ENCODE data around the gene G3BP1. TPM values are rescaled to one million over a fixed set of nuclear protein-coding genes. Genes with fewer than 3 reads are reported as not detected.
"Not testable (repeated sequence)": the region's sequence is repeated elsewhere in the genome, so short reads cannot be mapped to it uniquely, and the experiment has no call there.

Gene G3BP1
- total and polyA plus RNA-seq, 5 donors, result 25.5 to 121 (median 111) TPM

DNA sequence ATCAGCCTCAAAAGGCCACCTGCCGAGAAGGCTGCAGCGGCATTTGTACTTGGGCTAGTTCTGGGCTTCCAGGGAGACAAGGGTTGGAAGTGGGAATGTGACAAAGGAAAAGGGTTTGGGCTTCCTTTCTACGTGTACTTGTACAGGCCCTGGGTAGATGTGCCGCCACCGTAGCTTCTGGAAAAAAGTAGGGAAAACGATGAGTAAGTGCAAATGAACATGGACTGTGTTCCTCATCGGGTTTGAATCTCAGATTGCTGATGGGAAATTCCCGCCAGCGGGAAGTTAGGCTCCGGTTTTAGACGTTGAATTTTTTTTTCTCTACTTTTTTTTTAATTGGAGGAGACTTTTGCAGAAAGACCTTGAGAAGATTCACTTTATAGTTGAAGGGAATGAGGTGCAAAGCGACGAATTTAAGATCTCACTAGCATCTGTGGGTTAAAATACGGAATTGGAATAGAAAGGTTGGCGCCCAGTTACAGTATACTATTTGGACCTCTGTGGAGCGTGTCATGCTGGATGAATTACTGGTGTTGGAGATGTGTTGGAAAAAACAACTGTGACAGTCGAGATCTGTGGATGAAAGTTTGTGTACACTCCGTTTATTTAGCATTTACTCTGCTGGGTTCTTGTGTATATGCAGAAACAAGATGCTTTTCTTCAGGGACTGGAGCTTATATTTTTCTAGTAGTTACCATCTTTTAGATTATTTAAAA lies 1.2 kb downstream of the G3BP1 start:
- Histone ChIP-seq H3K27ac (ENCODE audit: low read length) (peak overlapping the region; percentile 95), H3K27me3 (ENCODE audit: control insufficient read depth, insufficient read depth) (no peaks in the 10 kb centered on the region), H3K4me3 (ENCODE audit: low read length) (peak overlapping the region; percentile 83), H3K9me3 (ENCODE audit: control insufficient read depth, low read length) (no peaks in the 10 kb centered on the region), H3K4me1 (ENCODE audit: control insufficient read depth, insufficient read depth, low read length) (peaks cover 5% of the 10 kb centered on the region)
- no peak for DNase-seq
- intact Hi-C loops (cut with DNase I), result no loop called here
- ATAC-seq, result no peak
- WGBS, result under 1% methylated on average over 18 of the region's 18 CpGs

DNA sequence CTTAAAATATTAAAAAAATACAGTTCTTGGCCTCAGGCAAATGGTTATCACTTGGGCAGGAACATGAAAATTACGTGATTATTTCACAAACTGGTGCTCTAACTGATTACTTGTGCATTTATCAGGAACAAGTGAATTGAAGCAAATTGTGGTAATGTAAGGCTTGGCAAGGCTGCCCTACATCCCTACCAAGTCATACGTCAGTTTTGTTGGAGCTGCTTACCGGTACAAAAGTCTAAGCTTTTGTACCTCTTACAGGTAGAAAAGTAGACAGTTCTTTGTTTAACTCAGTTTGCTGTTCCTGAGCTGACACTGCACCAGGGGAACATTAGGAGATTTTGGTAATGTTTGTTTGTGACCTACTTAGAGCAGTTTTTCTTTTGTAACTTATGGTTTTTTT lies 2.2 kb downstream of the G3BP1 start:
- Histone ChIP-seq H3K27ac (ENCODE audit: low read length) (no peak overlapping the region), H3K4me1 (ENCODE audit: control insufficient read depth, insufficient read depth, low read length) (peaks cover 6% of the 10 kb centered on the region)
- WGBS, result 4% methylated on average over 3 of the region's 3 CpGs

GRCh38 chr5:151775025-151775606 lies 3.4 kb downstream of the G3BP1 start:
- H3K4me1 ChIP-seq (ENCODE audit: control insufficient read depth, insufficient read depth, low read length), result peaks cover 6% of the 10 kb centered on the region
- H3K9me3 ChIP-seq (ENCODE audit: control insufficient read depth, low read length), result no peaks in the 10 kb centered on the region
- ATAC-seq, result no peak
- no peak overlapping the region for H3K27ac ChIP-seq (ENCODE audit: low read length)
- H3K4me3 ChIP-seq (ENCODE audit: low read length), result no peak overlapping the region
- intact Hi-C loops (cut with DNase I), result no loop called here
- 42% methylated on average over 3 of the region's 3 CpGs for WGBS
- no peaks in the 10 kb centered on the region for H3K27me3 ChIP-seq (ENCODE audit: control insufficient read depth, insufficient read depth)
- DNase-seq, result no peak

More for the DNA sequence above, 2.2 kb downstream of the G3BP1 start:
- no peak for ATAC-seq
- no peaks in the 10 kb centered on the region for H3K27me3 ChIP-seq (ENCODE audit: control insufficient read depth, insufficient read depth)
- DNase-seq, result no peak
- intact Hi-C loops (cut with DNase I), result no loop called here
- H3K9me3 ChIP-seq (ENCODE audit: control insufficient read depth, low read length), result no peaks in the 10 kb centered on the region
- H3K4me3 ChIP-seq (ENCODE audit: low read length), result peak overlapping the region; percentile 83

DNA sequence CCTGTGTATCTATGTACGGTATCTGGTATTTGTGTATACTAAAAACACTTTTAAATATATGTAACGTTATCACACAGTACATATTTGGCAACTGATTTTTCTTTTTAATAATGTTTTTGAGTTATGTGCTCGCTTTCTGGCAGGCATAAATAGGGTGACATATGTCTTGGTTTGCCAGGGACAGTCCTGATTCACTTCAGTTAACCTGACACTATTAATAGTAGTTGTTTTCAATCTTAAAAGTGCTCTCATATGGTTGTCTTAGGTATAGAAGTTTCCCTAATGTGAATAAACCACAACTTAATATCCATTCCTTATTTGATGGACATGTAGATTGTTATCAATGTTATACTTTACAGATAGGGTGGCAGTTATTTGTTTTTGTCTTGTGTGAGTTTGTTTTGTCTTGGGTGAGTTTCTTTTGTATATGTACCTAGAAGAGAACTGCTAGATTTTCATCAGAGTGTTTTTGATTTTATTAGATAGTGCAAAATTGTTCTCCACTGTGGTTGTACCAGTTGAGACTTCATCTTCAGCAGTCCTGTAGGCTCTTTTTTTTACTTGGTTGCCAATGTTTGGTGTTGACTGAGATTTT lies 7.9 kb downstream of the G3BP1 start:
- H3K9me3 ChIP-seq (ENCODE audit: control insufficient read depth, low read length), result no peaks in the 10 kb centered on the region
- ATAC-seq (no peak), DNase-seq (no peak)
- no peaks in the 10 kb centered on the region for H3K27me3 ChIP-seq (ENCODE audit: control insufficient read depth, insufficient read depth)
- whole genome bisulfite sequencing, result 61% methylated on average over 3 of the region's 3 CpGs
- no peak overlapping the region for H3K27ac ChIP-seq (ENCODE audit: low read length)
- H3K4me3 ChIP-seq (ENCODE audit: low read length), result no peak overlapping the region
- intact Hi-C loops (cut with DNase I), result no loop called here
- peaks cover 12% of the 10 kb centered on the region for H3K4me1 ChIP-seq (ENCODE audit: control insufficient read depth, insufficient read depth, low read length)

GRCh38 chr5:151780348-151780747 lies 8.6 kb downstream of the G3BP1 start:
- Histone ChIP-seq H3K27ac (ENCODE audit: low read length) (no peak overlapping the region), H3K27me3 (ENCODE audit: control insufficient read depth, insufficient read depth) (no peaks in the 10 kb centered on the region), H3K9me3 (ENCODE audit: control insufficient read depth, low read length) (no peaks in the 10 kb centered on the region), H3K4me3 (ENCODE audit: low read length) (no peak overlapping the region), H3K4me1 (ENCODE audit: control insufficient read depth, insufficient read depth, low read length) (peaks cover 12% of the 10 kb centered on the region)
- ATAC-seq (no peak), DNase-seq (peak in 1 of 3 donors; percentile 47)
- WGBS, result 93% methylated on average over 11 of the region's 11 CpGs
- intact Hi-C loops (cut with DNase I), result no loop called here

DNA sequence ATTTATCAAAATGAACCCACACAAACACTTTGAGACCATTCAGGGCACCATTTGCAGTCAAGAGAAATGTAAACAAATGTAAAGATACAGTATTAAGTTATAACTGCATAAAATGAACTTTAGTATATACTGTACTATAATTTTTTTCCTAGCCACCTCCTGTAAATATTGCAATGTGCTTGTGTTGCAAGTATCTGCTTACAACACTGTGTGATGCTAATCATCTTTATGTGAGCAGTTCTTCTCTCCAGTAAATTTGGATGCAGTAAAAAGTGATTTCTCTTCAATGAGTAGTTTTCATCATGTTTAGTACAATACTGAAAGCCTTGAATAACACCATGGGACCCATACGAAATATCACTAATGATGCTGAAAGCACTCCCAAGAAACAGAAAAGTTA lies 9.4 kb downstream of the G3BP1 start:
- Histone ChIP-seq H3K27ac (ENCODE audit: low read length) (no peak overlapping the region), H3K9me3 (ENCODE audit: control insufficient read depth, low read length) (no peaks in the 10 kb centered on the region), H3K27me3 (ENCODE audit: control insufficient read depth, insufficient read depth) (no peaks in the 10 kb centered on the region), H3K4me3 (ENCODE audit: low read length) (no peak overlapping the region), H3K4me1 (ENCODE audit: control insufficient read depth, insufficient read depth, low read length) (peaks cover 12% of the 10 kb centered on the region)
- WGBS, result 36% methylated on average over 1 of the region's 1 CpG
- DNase-seq (no peak), ATAC-seq (no peak)
- intact Hi-C loops (cut with DNase I), result no loop called here

- intact Hi-C loops (cut with DNase I); H3K27ac ChIP-seq (ENCODE audit: low read length); H3K4me3 ChIP-seq (ENCODE audit: low read length); DNase-seq; H3K27me3 ChIP-seq (ENCODE audit: control insufficient read depth, insufficient read depth); H3K4me1 ChIP-seq (ENCODE audit: control insufficient read depth, insufficient read depth, low read length); H3K9me3 ChIP-seq (ENCODE audit: control insufficient read depth, low read length); ATAC-seq: not testable (repeated sequence)
- 97% methylated on average over 16 of the region's 16 CpGs for WGBS
These were observed 11.9 kb downstream of the G3BP1 start for GRCh38 chr5:151783664-151784063.

DNA sequence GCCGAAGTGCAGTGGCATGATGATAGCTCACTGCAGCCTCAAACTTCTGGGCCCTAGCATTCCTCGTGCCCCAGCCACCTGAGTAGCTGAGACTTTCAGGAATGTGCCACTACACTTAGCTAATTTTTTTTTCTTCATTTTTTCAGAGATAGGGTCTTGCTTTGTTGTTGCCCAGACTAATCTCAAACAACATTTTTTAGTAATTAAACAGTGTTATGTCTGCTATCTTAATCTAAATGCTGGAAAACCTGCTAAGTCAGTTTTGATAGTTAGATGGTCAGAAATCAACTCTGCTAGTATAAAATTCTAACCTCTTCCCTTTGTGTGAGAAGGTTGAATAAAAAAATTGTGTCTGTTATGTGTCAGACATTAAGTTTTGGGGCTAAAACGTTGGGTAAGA lies 12.4 kb downstream of the G3BP1 start:
- no peak overlapping the region for H3K27ac ChIP-seq (ENCODE audit: low read length)
- peaks cover 6% of the 10 kb centered on the region for H3K4me1 ChIP-seq (ENCODE audit: control insufficient read depth, insufficient read depth, low read length)
- DNase-seq (no peak), ATAC-seq (no peak)
- no peaks in the 10 kb centered on the region for H3K27me3 ChIP-seq (ENCODE audit: control insufficient read depth, insufficient read depth)
- intact Hi-C loops (cut with DNase I), result no loop called here
- H3K4me3 ChIP-seq (ENCODE audit: low read length), result no peak overlapping the region
- no peaks in the 10 kb centered on the region for H3K9me3 ChIP-seq (ENCODE audit: control insufficient read depth, low read length)
- whole genome bisulfite sequencing, result 62% methylated on average over 3 of the region's 3 CpGs

GRCh38 chr5:151786468-151786867 lies 14.7 kb downstream of the G3BP1 start:
- Histone ChIP-seq H3K27ac (ENCODE audit: low read length) (no peak overlapping the region), H3K4me1 (ENCODE audit: control insufficient read depth, insufficient read depth, low read length) (peaks cover 3% of the 10 kb centered on the region), H3K27me3 (ENCODE audit: control insufficient read depth, insufficient read depth) (no peaks in the 10 kb centered on the region), H3K4me3 (ENCODE audit: low read length) (no peak overlapping the region), H3K9me3 (ENCODE audit: control insufficient read depth, low read length) (no peaks in the 10 kb centered on the region)
- ATAC-seq (no peak), DNase-seq (no peak)
- intact Hi-C loops (cut with DNase I), result no loop called here
- WGBS, result 83% methylated on average over 4 of the region's 4 CpGs

- Histone ChIP-seq H3K27ac (ENCODE audit: low read length) (no peak overlapping the region), H3K4me3 (ENCODE audit: low read length) (no peak overlapping the region), H3K9me3 (ENCODE audit: control insufficient read depth, low read length) (no peaks in the 10 kb centered on the region), H3K4me1 (ENCODE audit: control insufficient read depth, insufficient read depth, low read length) (peaks cover 3% of the 10 kb centered on the region), H3K27me3 (ENCODE audit: control insufficient read depth, insufficient read depth) (no peaks in the 10 kb centered on the region)
- intact Hi-C loops (cut with DNase I), result no loop called here
- no peak for ATAC-seq
- no peak for DNase-seq
- WGBS, result 82% methylated on average over 6 of the region's 6 CpGs
These were observed 16.1 kb downstream of the G3BP1 start for GRCh38 chr5:151787817-151788216.

- ATAC-seq, result no peak
- H3K4me1 ChIP-seq (ENCODE audit: control insufficient read depth, insufficient read depth, low read length), result peaks cover 2% of the 10 kb centered on the region
- no peaks in the 10 kb centered on the region for H3K9me3 ChIP-seq (ENCODE audit: control insufficient read depth, low read length)
- H3K27ac ChIP-seq (ENCODE audit: low read length), result no peak overlapping the region
- H3K4me3 ChIP-seq (ENCODE audit: low read length), result no peak overlapping the region
- no peaks in the 10 kb centered on the region for H3K27me3 ChIP-seq (ENCODE audit: control insufficient read depth, insufficient read depth)
- intact Hi-C loops (cut with DNase I), result no loop called here
- WGBS, result 98% methylated on average over 3 of the region's 3 CpGs
- no peak for DNase-seq
These were observed 21.6 kb downstream of the G3BP1 start for GRCh38 chr5:151793358-151793757.

All from right cardiac atrium (tissue), 5 donors.